Activated T-helper 1 cell treated with anti-CD3 and anti-CD28 coated beads, Interleukin-12 subunit alpha, Interleukin-12 subunit beta, Interleukin-2, Interleukin-4 antibody, amounts not matched to agents 30 ng/mL and 10 ng/mL and 1 ng/mL, durations not matched to agents 14 hours and 24 hours and 36 hours (primary cell): ENCODE results near the gene PDE9A. TPM values are rescaled to one million over a fixed set of nuclear protein-coding genes. Genes with fewer than 3 reads are reported as not detected.

Experiments used
- DNase-seq: peaks from one replicate; pipeline ENCODE4 v3.0.0; 2021; ENCODE audit warnings: low spot score
- H3K27ac Mint-ChIP-seq: one replicate; pipeline ENCODE4 v1.8.0; 2021; ENCODE audit warnings: mild to moderate bottlenecking, mixed read lengths
- H3K27me3 Mint-ChIP-seq: one replicate; pipeline ENCODE4 v1.8.0; 2022; ENCODE audit warnings: mild to moderate bottlenecking, moderate library complexity, mixed read lengths; ENCODE audit not compliant: insufficient read depth
- H3K36me3 Mint-ChIP-seq: one replicate; pipeline ENCODE4 v1.8.0; 2021; ENCODE audit warnings: low read depth, mixed read lengths
- H3K4me1 Mint-ChIP-seq: one replicate; pipeline ENCODE4 v1.8.0; 2021; ENCODE audit warnings: low read depth, mixed read lengths
- H3K4me3 Mint-ChIP-seq: one replicate; pipeline ENCODE4 v1.8.0; 2021; ENCODE audit warnings: mild to moderate bottlenecking, moderate library complexity, mixed read lengths
- H3K9me3 Mint-ChIP-seq: one replicate; pipeline ENCODE4 v1.8.0; 2021; ENCODE audit warnings: mixed read lengths
- intact Hi-C: fragments of 100-400 bp; cut with micrococcal nuclease; formaldehyde crosslinking; loops from one replicate; pipeline ENCODE4 v1.15.1; 2024
- total RNA-seq: library from RNA; stranded (reverse); gene quantifications from 2 replicates; pipeline ENCODE4 v1.2.3, GENCODE V29; 2022

The PDE9A gene
- total RNA-seq, 1 donor from 2014 or later = 9.6 TPM

DNA sequence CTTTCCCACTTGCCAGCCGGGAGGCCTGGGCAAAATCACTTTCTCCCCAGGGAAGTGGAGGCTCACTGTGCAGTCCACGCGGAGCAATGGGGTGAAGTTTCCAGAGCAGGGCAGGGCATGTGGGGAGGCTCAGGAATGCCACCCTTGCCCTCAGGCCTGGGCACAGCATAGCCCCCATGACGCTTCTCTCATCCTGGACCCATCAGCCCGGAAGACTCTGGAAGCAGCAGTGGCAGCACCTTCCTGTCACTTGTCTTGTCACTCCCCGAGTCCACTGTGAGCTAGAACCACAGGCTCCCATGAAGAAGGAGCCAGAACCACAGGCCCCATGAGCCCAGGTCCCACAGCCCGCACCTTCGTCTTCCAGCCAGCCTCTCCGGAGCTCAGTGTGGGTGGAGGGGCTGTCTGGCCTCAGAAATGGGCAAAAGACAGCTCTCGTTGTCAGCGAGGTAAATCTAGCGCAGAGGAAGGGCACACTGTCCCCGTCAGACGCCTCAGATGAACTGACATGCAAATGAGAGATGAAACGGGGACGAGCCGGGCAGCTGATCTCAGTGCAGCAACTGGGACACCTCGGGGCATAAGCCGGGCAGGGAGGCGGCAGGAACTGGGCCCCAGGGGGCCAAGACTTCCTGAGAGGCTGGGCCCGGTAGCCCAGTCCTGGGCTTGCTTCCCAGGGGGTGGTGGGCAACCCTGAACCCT lies 6.1 kb downstream of the PDE9A start:
- Mint-ChIP-seq H3K4me3 (no peak overlapping the region), H3K9me3 (no peaks in the 10 kb centered on the region), H3K36me3 (no peaks in the 10 kb centered on the region), H3K27ac (no peak overlapping the region), H3K27me3 (peaks cover 10% of the 10 kb centered on the region), H3K4me1 (peaks cover 7% of the 10 kb centered on the region)
- intact Hi-C loops = no loop called here
- no peak for DNase-seq

DNA sequence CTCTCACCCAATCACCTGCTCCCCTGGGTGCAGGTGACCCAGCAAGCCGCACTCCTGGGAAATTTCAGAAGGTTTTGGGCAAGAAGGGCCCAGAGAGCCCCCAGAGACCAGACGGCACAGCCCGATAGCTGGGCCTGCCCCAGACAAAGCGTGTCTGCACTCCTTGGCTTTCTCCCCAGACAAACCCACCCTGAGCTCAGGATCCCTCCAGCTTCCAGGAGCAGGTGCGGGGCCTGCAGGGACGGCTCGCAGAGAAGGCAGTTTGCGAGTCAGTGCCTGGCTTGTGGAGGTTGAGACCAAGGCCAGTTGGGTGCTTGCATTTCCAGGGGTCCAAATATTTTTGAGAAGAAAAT lies 6.7 kb downstream of the PDE9A start:
- H3K4me1 Mint-ChIP-seq = peaks cover 2% of the 10 kb centered on the region
- H3K36me3 Mint-ChIP-seq = no peaks in the 10 kb centered on the region
- H3K27ac Mint-ChIP-seq = no peak overlapping the region
- no peaks in the 10 kb centered on the region for H3K9me3 Mint-ChIP-seq
- intact Hi-C loops = no loop called here
- no peak overlapping the region for H3K4me3 Mint-ChIP-seq
- H3K27me3 Mint-ChIP-seq = peaks cover 5% of the 10 kb centered on the region
- no peak for DNase-seq

DNA sequence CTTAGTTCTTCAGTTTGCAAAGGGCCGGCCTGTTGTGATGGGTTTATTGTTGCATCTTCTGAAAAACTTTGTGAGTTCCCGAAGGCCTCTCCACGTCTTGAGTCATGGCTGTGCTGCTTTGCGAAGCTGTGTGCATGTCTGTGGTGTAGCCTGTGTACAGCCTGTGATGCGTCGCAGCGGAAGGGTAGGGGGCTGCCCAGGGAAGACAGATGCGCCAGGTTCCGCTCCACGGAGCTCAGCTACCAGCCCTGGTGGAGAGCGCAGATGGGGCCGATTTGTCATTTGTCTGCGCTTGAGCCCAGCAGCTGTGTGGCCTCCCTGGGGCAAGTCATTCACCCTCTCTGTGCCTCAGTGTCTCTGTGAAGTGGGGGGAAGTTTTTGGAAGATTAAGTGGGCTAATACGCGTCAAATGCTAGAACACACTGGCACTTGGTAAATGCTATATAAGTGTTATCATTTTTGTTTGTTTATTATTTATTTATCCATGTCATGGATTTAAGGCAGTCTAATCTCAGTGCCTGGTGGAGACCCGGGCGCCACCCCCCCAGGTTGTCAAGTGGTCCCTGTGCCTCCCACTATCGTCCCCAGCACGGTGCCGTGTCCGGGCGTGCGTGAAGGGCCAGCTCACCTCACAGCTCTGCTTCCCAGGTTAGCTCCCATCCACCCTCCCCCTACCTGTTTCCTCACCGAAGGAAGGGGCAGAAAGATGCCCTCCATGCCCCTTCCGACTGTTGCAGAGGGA lies 8.4 kb downstream of the PDE9A start:
- no peak for DNase-seq
- H3K27ac Mint-ChIP-seq = no peak overlapping the region
- no peaks in the 10 kb centered on the region for H3K4me1 Mint-ChIP-seq
- no peaks in the 10 kb centered on the region for H3K36me3 Mint-ChIP-seq
- no peak overlapping the region for H3K4me3 Mint-ChIP-seq
- H3K9me3 Mint-ChIP-seq = no peaks in the 10 kb centered on the region
- no peaks in the 10 kb centered on the region for H3K27me3 Mint-ChIP-seq
- intact Hi-C loops = no loop called here

DNA sequence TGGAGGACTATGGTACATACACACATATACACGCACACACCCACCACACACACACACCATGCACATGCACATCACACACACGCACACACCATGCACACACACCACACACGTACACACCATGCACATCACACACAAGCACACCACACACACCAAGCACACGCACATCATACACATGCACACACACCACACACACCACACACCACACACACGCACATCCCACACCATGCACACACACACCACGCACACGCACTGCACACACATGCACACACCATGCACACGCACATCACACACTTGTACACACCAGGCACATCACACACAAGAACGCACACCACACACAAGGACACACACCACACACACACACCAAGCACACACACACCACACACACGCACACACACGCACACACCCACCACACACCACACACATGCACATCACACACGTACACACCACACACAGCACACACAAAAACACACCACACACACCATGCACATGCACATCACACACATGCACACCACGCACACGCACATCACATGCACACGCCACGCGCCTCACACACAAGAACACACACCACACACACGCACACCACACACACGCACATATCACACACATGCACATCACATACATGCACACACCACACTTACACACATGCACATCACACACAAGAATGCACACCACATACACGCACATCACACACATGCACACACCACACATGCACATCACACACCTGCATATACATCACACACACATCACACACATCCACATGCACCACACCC lies 9.2 kb downstream of the PDE9A start:
- no peaks in the 10 kb centered on the region for H3K36me3 Mint-ChIP-seq
- intact Hi-C loops = no loop called here
- H3K27ac Mint-ChIP-seq = no peak overlapping the region
- no peak overlapping the region for H3K4me3 Mint-ChIP-seq
- no peak for DNase-seq
- no peaks in the 10 kb centered on the region for H3K27me3 Mint-ChIP-seq
- H3K9me3 Mint-ChIP-seq = no peaks in the 10 kb centered on the region
- H3K4me1 Mint-ChIP-seq = no peaks in the 10 kb centered on the region

DNA sequence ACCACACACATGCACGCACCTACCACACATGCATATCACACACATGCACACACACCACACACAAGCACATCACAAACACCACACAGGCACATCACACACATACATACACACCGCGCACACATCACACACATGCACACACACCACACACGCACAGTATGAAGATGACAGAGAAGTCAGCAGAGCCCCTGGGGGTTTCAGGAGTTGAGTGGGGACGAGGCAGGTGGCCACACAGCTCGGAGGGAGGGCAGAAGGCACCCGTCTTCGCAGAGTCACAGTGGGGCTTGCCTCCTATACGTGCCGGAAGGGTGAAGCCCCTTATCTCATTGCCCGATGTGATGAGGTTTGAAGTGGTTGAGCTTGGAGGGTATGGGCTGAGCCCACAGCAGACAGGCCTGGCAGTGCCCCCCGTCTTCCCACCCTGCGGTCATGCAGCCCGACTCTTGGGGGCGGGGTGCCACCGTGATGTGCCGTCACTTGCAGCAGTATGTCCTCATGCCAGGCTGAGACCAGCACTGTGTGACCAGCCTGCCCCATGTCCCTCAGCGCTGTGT lies 9.9 kb downstream of the PDE9A start:
- Mint-ChIP-seq H3K27ac (no peak overlapping the region), H3K4me1 (no peaks in the 10 kb centered on the region), H3K4me3 (no peak overlapping the region), H3K36me3 (no peaks in the 10 kb centered on the region), H3K27me3 (no peaks in the 10 kb centered on the region), H3K9me3 (no peaks in the 10 kb centered on the region)
- no peak for DNase-seq
- intact Hi-C loops = no loop called here

DNA sequence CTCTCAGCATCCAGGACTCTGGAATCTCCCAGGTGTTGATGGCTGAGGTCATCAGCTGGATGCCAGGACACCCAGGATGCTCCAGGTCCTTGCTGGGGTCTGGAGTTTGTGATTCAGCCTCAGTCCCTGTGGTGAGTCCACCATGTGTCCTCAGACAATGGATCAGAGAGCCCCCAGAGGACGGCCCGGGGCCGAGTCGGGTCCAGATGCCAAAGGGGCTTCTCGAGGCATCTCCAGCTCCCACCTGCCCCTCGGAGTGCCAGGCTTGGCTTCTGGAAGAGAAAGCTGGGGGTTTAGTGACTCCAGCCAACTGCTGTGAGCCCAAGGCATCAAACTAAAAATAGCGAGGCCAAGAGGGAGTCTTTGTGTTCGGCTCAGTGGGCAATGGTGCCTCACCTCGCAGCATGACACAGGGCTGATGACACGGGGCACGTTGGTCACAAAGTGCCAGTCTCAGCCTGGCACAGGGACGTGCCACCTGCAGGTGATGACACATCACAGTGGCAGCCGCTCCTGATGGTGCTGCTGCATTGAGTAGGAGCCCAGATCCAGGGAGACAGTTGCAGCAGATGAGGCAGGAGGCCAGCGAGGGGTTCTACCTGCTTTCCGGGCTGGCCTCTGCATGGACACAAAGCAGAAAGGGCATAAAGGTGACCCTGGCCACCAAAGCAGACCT lies 10.6 kb downstream of the PDE9A start:
- no peak for DNase-seq
- Mint-ChIP-seq H3K4me1 (no peaks in the 10 kb centered on the region), H3K4me3 (no peak overlapping the region), H3K27me3 (no peaks in the 10 kb centered on the region), H3K9me3 (no peaks in the 10 kb centered on the region), H3K27ac (no peak overlapping the region), H3K36me3 (no peaks in the 10 kb centered on the region)
- intact Hi-C loops = no loop called here

DNA sequence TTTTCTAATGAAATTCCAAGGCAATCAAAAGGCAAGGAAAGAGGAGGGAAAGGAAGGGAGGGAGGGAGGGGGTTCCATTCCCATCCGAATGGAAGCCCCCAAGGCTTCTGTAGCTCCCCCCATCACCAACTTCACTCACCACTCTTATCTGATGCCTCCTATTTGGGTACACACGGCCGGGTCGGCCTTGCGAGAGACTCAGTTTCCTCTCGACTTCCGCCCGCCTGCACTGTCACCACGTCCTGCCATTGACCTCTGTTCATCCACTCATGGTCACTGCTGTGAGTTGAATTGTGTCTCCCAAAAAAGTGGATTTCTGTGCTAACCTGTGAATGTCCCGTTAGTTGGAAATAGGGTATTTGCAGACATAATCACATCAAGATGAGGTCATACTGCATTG lies 11.2 kb downstream of the PDE9A start:
- DNase-seq = no peak
- Mint-ChIP-seq H3K36me3 (no peaks in the 10 kb centered on the region), H3K27ac (no peak overlapping the region), H3K9me3 (no peaks in the 10 kb centered on the region), H3K4me1 (no peaks in the 10 kb centered on the region), H3K4me3 (no peak overlapping the region), H3K27me3 (no peaks in the 10 kb centered on the region)
- intact Hi-C loops = no loop called here

DNA sequence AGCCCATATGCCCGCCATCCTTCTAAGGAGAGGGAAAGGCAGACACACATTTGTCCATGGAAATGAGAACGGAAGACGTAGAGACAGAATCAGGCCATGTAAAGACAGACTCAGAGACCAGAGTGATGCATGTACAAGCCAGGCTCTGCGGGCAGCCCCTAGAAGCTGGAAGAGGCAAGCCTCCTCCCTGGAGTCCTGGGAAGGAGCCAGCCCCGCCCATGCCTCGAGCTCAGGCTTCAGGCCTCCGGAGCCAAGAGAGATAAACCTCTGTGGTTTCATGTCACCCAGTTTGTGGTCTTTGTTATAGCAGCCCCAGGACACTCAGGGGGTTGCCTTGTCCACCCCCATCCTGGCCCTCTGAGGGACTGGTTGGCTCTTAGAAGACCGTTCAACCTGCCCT lies 11.6 kb downstream of the PDE9A start:
- Mint-ChIP-seq H3K36me3 (no peaks in the 10 kb centered on the region), H3K4me3 (no peak overlapping the region), H3K4me1 (no peaks in the 10 kb centered on the region), H3K9me3 (no peaks in the 10 kb centered on the region), H3K27me3 (no peaks in the 10 kb centered on the region), H3K27ac (no peak overlapping the region)
- no peak for DNase-seq
- intact Hi-C loops = no loop called here

DNA sequence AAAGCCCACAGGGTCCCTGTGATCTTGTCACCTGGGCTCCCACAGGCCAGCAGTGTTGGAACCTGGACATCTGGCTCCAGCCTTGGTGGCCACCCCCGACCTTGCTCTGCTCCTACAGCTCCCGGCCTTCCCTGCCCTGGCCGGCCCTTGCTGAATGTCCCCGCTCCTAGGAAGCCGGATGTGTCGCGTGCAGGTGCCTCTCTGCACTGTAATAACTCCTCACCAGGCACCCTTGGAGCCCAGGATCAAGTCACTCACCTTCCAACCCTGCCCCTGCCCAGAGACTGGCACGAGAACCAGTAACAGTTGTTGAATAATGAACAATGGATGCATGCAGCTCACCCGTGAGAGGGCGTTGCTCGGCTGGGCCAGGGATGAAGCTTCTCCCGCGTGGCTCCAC lies 12.1 kb downstream of the PDE9A start:
- no peaks in the 10 kb centered on the region for H3K4me1 Mint-ChIP-seq
- H3K27me3 Mint-ChIP-seq = no peaks in the 10 kb centered on the region
- H3K36me3 Mint-ChIP-seq = no peaks in the 10 kb centered on the region
- no peak overlapping the region for H3K4me3 Mint-ChIP-seq
- no peaks in the 10 kb centered on the region for H3K9me3 Mint-ChIP-seq
- intact Hi-C loops = no loop called here
- no peak for DNase-seq
- H3K27ac Mint-ChIP-seq = no peak overlapping the region

DNA sequence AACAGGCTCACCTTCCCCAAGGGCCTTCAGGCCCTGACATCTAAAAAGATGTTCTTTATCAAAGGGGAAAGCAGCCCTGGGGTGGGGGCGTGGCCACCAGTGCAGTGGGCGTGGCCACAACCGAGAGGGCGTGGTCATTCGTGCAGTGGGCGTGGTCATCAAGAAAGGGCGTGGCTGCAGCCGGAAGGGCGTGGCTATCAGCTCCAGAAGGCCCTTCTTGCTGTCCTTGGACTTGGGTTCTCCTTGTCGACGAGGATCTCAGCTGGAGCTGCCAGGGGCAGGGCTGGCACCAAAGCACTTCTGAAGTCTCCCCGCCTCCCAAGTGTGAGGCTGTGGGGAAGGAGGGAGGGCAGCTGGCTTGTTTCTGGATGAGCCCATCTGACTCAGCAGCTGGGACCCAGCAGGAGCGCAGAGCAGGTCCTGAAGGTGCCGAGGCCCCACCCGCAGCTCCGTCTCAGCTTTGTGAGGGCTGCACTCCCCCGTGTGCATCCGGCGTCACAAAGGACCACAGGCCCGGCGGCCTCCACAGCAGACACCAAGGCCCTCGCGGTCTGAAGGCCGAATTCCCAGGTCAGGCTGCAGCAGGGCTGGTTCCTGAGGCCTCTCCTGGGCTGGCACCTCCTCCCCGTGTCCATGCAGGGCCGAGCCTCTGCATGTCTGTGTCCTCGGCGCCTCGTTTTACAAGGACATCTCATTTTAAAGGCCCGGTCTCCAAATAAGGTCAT lies 12.8 kb downstream of the PDE9A start:
- no peak for DNase-seq
- no peaks in the 10 kb centered on the region for H3K36me3 Mint-ChIP-seq
- H3K4me1 Mint-ChIP-seq = no peaks in the 10 kb centered on the region
- intact Hi-C loops = no loop called here
- no peaks in the 10 kb centered on the region for H3K27me3 Mint-ChIP-seq
- no peaks in the 10 kb centered on the region for H3K9me3 Mint-ChIP-seq
- no peak overlapping the region for H3K4me3 Mint-ChIP-seq
- H3K27ac Mint-ChIP-seq = no peak overlapping the region

DNA sequence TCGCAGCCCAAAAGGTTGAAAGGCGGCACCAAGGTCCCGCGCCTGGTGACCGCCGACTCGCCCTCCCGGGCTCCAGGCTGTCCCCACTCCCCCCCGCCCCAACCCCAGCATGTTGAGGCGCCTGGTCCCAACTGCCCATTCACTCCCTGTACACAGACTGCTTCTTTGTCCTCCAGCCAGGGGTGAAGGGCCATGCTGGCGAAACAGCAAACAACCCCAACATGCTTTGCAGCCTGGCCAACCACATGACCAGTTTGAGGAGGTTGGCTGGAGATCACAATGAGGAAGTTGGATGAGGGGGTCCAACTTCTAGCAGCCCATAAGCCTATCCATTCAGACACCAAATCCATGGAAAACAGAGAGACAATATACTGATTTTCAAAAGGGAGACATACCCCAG lies 13.5 kb downstream of the PDE9A start:
- no peak overlapping the region for H3K4me3 Mint-ChIP-seq
- no peak for DNase-seq
- H3K27ac Mint-ChIP-seq = no peak overlapping the region
- H3K4me1 Mint-ChIP-seq = no peaks in the 10 kb centered on the region
- no peaks in the 10 kb centered on the region for H3K27me3 Mint-ChIP-seq
- intact Hi-C loops = no loop called here
- no peaks in the 10 kb centered on the region for H3K9me3 Mint-ChIP-seq
- H3K36me3 Mint-ChIP-seq = no peaks in the 10 kb centered on the region

DNA sequence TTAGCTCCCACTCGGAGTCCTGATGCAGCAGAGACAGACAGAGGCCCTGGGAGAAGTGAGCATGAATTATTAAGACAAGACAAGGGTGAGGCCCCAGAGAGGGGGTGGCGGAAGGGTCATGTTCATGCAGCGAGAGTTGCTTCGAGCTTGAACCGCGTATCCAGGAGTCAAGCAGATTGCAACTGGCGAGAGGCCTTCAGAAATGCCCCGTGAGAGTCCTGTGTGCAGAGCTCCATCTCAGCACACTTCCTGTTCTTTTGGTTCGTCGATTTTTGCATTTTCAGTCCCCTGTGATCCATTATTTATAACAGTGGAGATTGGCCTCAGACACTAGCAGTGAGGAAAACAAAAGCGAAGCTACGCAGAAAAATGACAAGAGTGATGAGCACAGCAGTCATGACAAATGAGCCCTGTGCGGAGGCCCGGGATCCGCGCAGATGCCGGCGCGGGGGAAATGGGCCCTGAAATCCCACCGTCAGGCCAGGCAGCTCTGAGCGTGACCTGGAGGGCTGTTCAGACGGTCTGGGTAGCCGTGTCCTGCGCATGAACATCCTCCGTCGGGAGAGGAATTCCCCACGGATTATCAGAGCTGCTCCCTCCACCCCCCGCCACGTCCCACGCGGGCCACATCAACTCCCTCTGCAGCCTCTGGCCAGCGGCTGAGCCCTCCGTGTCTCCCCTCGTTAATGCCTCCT lies 15.0 kb downstream of the PDE9A start:
- H3K27ac Mint-ChIP-seq = no peak overlapping the region
- H3K9me3 Mint-ChIP-seq = no peaks in the 10 kb centered on the region
- no peaks in the 10 kb centered on the region for H3K27me3 Mint-ChIP-seq
- intact Hi-C loops = no loop called here
- no peak for DNase-seq
- H3K4me3 Mint-ChIP-seq = no peak overlapping the region
- H3K4me1 Mint-ChIP-seq = no peaks in the 10 kb centered on the region
- H3K36me3 Mint-ChIP-seq = no peaks in the 10 kb centered on the region
